Hepatocyte (in vitro differentiated cells): ENCODE measurements around the gene DCXR. TPM values are rescaled to one million over a fixed set of nuclear protein-coding genes. Genes with fewer than 3 reads are reported as not detected.

Experiments used
- DNase-seq: peaks from one replicate; pipeline ENCODE4 v3.0.0-alpha.2; 2016; ENCODE audit warnings: low spot score
- H2AFZ ChIP-seq: fragments of 200-600 bp; sonication (generic); 2 replicates; pipeline ENCODE4 v1.6.0; 2016; ENCODE audit warnings: antibody characterized with exemption, mild to moderate bottlenecking
- H3K27ac ChIP-seq: fragments of 200-600 bp; sonication (generic); 2 replicates; pipeline ENCODE4 v1.5.1; 2016; ENCODE audit warnings: mild to moderate bottlenecking
- H3K27me3 ChIP-seq: fragments of 200-600 bp; sonication (generic); 2 replicates; pipeline ENCODE4 v1.6.1; 2016
- H3K36me3 ChIP-seq: fragments of 200-600 bp; sonication (generic); replicated peaks from 2 replicates; pipeline ENCODE4 v1.5.1; 2016; ENCODE audit warnings: low read depth; ENCODE audit not compliant: insufficient read depth
- H3K4me1 ChIP-seq: fragments of 200-600 bp; sonication (generic); 2 replicates; pipeline ENCODE4 v1.5.1; 2016; ENCODE audit warnings: mild to moderate bottlenecking, moderate library complexity; ENCODE audit not compliant: insufficient read depth
- H3K4me2 ChIP-seq: fragments of 200-600 bp; sonication (generic); 2 replicates; pipeline ENCODE4 v1.6.0; 2016
- H3K4me3 ChIP-seq: fragments of 200-600 bp; sonication (generic); 2 replicates; pipeline ENCODE4 v1.5.1; 2016; ENCODE audit warnings: mild to moderate bottlenecking
- H3K79me2 ChIP-seq: fragments of 200-600 bp; sonication (generic); 2 replicates; pipeline ENCODE4 v1.6.0; 2017; ENCODE audit warnings: mild to moderate bottlenecking
- H3K9me2 ChIP-seq: fragments of 200-600 bp; sonication (generic); replicated peaks from 2 replicates; pipeline ENCODE4 v1.6.0; 2017; ENCODE audit warnings: mild to moderate bottlenecking; ENCODE audit not compliant: insufficient read depth
- H3K9me3 ChIP-seq: fragments of 200-600 bp; sonication (generic); 2 replicates; pipeline ENCODE4 v1.5.1; 2016; ENCODE audit warnings: low read depth, mild to moderate bottlenecking
- H4K20me1 ChIP-seq: fragments of 200-600 bp; sonication (generic); 2 replicates; pipeline ENCODE4 v1.6.0; 2016; ENCODE audit warnings: mild to moderate bottlenecking; ENCODE audit not compliant: insufficient read depth, poor library complexity, severe bottlenecking
- CTCF ChIP-seq: fragments of 200-600 bp; sonication (generic); IDR thresholded peaks from 2 replicates; pipeline ENCODE4 v1.5.1; 2016; ENCODE audit warnings: antibody characterized with exemption, mild to moderate bottlenecking; ENCODE audit not compliant: poor library complexity
- EZH2 ChIP-seq: fragments of 200-600 bp; sonication (generic); IDR thresholded peaks from 2 replicates; pipeline ENCODE4 v1.6.1; 2016; ENCODE audit warnings: antibody characterized with exemption, mild to moderate bottlenecking, borderline replicate concordance
- EZH2phosphoT487 ChIP-seq: fragments of 200-600 bp; sonication (generic); IDR thresholded peaks from one replicate; pipeline ENCODE4 v1.6.1; 2018; ENCODE audit warnings: antibody characterized with exemption, mild to moderate bottlenecking, low read depth, moderate library complexity; ENCODE audit not compliant: unreplicated experiment, severe bottlenecking
- WGBS: methylation state at CpG from one replicate; pipeline ENCODE4 v1.1.6; 2016; ENCODE audit warnings: low lambda C conversion rate; ENCODE audit errors: missing lambda C conversion rate; 5-methylcytosine and 5-hydroxymethylcytosine counted together
- polyA plus RNA-seq: library from polyadenylated mRNA; unstranded; fragments of >200 nt; fragmentation: Nextera tagmentation; extraction: Ambion mirVana; gene quantifications from 2 replicates; pipeline ENCODE4 v1.2.1, GENCODE V29; 2016
- total RNA-seq: library from RNA; depleted of rRNA; stranded (reverse); fragments of >200 nt; gene quantifications from 2 replicates; pipeline ENCODE4 v1.2.3, GENCODE V29; 2014

The DCXR gene
- total and polyA plus RNA-seq, 2 experiments from 2014 or later = 118 to 207 TPM

DNA sequence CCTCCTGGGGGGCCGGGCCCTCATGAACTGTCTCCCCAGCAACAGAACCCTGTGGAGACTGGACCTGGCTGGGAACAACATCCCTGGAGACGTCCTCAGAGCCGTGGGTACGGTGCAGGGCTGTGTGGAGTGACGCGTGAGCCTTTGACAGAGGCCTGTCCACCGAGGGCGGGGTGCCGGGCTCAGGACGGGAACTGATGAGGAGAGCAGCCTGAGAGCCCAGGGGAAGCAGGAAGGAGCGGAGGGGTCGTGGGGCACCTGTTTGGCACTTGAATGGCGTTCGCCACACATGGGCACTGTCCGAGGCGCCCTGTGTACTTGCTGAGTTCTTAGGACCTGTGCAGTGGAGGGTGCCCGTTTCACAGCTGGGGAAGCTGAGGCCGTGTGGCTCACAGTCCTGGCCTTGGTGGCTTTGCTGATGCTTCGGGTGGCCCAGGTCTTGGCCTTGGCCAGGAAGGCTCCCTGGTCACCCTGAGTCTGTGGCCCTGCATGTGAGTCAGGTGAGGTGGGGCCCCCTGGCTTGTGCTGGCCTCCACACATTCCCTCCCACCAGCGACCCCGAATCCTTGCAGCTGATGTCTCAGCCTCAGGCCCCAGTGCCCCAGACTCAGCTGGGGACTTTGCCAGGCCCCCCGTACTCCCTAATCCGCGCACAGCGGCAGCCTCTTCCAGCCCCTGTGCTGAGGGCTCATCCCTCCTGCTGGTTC lies 11.9 kb downstream of the DCXR start:
- H4K20me1 ChIP-seq = no peaks in the 10 kb centered on the region
- WGBS = 97% methylated on average over 25 of the region's 25 CpGs
- H3K9me3 ChIP-seq = no peaks in the 10 kb centered on the region
- peaks cover 11% of the 10 kb centered on the region for H3K79me2 ChIP-seq
- H3K27ac ChIP-seq = no peak overlapping the region
- H3K9me2 ChIP-seq = no peaks in the 10 kb centered on the region
- TF ChIP-seq CTCF (no peak), EZH2phosphoT487 (no peak), EZH2 (no peak)
- no peak for DNase-seq
- no peaks in the 10 kb centered on the region for H3K27me3 ChIP-seq
- no peaks in the 10 kb centered on the region for H3K36me3 ChIP-seq
- H3K4me3 ChIP-seq = no peak overlapping the region
- peaks cover 24% of the 10 kb centered on the region for H3K4me1 ChIP-seq
- H3K4me2 ChIP-seq = no peak overlapping the region
- H2AFZ ChIP-seq = no peak overlapping the region

DNA sequence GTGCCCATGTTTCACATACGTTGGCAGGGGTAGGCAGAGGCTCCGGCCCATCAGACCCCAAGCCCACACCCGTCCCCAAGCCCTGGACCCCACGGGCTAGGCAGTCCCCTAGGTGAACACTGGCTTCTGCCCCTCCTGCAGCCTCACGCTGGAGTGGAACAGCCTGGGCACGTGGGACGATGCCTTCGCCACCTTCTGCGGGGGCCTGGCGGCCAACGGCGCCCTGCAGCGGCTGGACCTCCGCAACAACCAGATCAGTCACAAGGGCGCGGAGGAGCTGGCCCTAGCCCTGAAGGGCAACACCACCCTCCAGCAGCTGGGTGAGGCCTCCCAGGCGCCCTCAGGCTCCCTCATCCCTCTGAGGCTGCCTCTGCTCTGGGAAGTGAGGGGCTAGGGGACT lies 12.6 kb downstream of the DCXR start:
- peaks cover 11% of the 10 kb centered on the region for H3K79me2 ChIP-seq
- no peak for DNase-seq
- no peaks in the 10 kb centered on the region for H3K36me3 ChIP-seq
- no peaks in the 10 kb centered on the region for H3K27me3 ChIP-seq
- H3K4me1 ChIP-seq = peaks cover 19% of the 10 kb centered on the region
- no peak overlapping the region for H2AFZ ChIP-seq
- H3K4me3 ChIP-seq = no peak overlapping the region
- TF ChIP-seq CTCF (no peak), EZH2 (no peak), EZH2phosphoT487 (no peak)
- 96% methylated on average over 17 of the region's 17 CpGs for WGBS
- H3K9me3 ChIP-seq = no peaks in the 10 kb centered on the region
- no peak overlapping the region for H3K4me2 ChIP-seq
- no peaks in the 10 kb centered on the region for H3K9me2 ChIP-seq
- no peak overlapping the region for H3K27ac ChIP-seq
- no peaks in the 10 kb centered on the region for H4K20me1 ChIP-seq

DNA sequence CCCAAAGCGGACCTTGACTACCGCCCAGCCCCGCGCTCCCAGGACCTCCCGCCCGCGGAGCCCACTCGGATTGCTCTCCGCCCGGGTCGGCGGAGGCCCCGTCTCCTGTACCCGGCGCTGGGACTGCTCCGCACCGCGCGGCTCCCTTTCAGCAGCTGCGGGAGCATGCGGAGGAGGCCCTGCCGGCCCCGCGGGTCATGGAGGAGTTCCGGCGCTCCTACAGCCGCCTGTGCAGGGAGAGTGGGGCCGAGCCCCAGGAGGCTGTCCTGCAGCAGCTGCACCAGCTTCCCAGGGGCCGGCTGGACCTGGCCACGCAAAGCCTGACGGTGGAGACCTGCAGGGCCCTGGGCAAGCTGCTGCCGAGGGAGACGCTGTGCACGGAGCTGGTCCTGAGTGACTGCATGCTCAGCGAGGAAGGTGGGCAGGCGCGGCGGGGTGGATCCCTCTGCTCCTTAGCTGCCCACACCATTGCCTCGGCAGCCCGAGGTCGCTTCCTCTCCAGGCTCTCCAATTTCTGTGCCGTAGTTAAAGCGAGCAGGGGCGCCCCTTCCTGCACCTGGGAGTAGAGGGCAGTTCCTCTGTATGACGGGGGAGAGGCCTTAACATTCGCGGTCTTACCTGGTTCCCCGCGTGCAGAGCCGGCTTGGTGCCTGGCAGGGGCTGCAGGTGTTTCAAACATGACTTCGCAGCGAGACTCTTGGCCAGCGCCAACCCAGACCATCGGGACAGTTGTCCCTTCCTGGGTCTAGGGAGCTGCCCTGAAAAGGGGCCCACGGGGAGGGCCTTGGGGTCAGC lies 13.9 kb downstream of the DCXR start:
- H3K27ac ChIP-seq = no peak overlapping the region
- WGBS = 11% methylated on average over 47 of the region's 55 CpGs

More for the DNA sequence above, 13.9 kb downstream of the DCXR start:
- H3K4me1 ChIP-seq = peaks cover 19% of the 10 kb centered on the region
- DNase-seq = peak; percentile 55
- no peaks in the 10 kb centered on the region for H3K9me3 ChIP-seq
- no peaks in the 10 kb centered on the region for H3K36me3 ChIP-seq
- H3K27me3 ChIP-seq = no peaks in the 10 kb centered on the region
- H3K4me3 ChIP-seq = peak overlapping the region; percentile 30
- TF ChIP-seq EZH2 = no peak
- no peak for TF ChIP-seq EZH2phosphoT487
- TF ChIP-seq CTCF = no peak
- H3K4me2 ChIP-seq = peak overlapping the region; percentile 88
- H2AFZ ChIP-seq = peak overlapping the region; percentile 41
- H4K20me1 ChIP-seq = no peaks in the 10 kb centered on the region
- peaks cover 11% of the 10 kb centered on the region for H3K79me2 ChIP-seq
- no peaks in the 10 kb centered on the region for H3K9me2 ChIP-seq
